ENCODE measurements around the gene TRIM2.

The TRIM2 gene

GRCh38 chr4:153233761-153234371 is 29.6 kb downstream of the TRIM2 start:
- Histone ChIP-seq H3K36me3 (no peaks in the 10 kb centered on the region), H3K4me1 (peaks cover 0 to 26% (median 18%) of the 10 kb centered on the region in 4 donors), H3K27me3 (no peaks in the 10 kb centered on the region), H3K27ac (no peak overlapping the region), H3K9me3 (no peaks in the 10 kb centered on the region), H3K4me3 (no peak overlapping the region)
- intact Hi-C loops (cut with DNase I; ENCODE audit: low total_unique reads), result no loop called here
- TF ChIP-seq, protein P1, sequence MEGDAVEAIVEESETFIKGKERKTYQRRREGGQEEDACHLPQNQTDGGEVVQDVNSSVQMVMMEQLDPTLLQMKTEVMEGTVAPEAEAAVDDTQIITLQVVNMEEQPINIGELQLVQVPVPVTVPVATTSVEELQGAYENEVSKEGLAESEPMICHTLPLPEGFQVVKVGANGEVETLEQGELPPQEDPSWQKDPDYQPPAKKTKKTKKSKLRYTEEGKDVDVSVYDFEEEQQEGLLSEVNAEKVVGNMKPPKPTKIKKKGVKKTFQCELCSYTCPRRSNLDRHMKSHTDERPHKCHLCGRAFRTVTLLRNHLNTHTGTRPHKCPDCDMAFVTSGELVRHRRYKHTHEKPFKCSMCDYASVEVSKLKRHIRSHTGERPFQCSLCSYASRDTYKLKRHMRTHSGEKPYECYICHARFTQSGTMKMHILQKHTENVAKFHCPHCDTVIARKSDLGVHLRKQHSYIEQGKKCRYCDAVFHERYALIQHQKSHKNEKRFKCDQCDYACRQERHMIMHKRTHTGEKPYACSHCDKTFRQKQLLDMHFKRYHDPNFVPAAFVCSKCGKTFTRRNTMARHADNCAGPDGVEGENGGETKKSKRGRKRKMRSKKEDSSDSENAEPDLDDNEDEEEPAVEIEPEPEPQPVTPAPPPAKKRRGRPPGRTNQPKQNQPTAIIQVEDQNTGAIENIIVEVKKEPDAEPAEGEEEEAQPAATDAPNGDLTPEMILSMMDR (IDR thresholded peaks at IDR 0.05), result no peak
- no peak for DNase-seq

DNA sequence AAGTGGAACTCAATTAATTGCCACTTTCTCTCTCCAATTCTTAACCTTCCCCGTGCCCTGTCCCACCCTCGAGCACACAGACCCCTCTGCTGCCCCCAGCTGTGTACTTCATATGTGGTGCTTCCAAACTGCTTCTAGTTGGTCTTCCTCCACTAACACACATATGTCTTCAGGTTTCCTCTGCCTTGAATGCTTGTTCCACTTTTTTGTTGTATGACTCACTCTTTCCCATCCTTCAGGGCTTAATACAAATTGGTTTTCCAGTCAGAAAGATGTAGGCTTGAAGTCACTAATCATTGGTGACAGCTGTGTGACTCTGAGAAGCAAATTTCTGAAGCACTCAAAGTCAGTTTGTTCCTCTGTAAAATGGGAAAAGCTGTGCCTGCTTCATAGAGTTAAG is 30.6 kb downstream of the TRIM2 start:
- H3K36me3 ChIP-seq, result peaks cover 0 to 2% (median 0%) of the 10 kb centered on the region in 3 donors
- peaks cover 0 to 26% (median 18%) of the 10 kb centered on the region in 4 donors for H3K4me1 ChIP-seq
- H3K9me3 ChIP-seq, result no peaks in the 10 kb centered on the region
- no peak overlapping the region for H3K4me3 ChIP-seq
- no peak for DNase-seq
- no peak overlapping the region for H3K27ac ChIP-seq
- TF ChIP-seq, protein P1 (IDR thresholded peaks at IDR 0.05), result no peak
- intact Hi-C loops (cut with DNase I; ENCODE audit: low total_unique reads), result no loop called here
- no peaks in the 10 kb centered on the region for H3K27me3 ChIP-seq

- Histone ChIP-seq H3K9me3 (no peaks in the 10 kb centered on the region), H3K36me3 (peaks cover 0 to 14% (median 4%) of the 10 kb centered on the region in 3 donors), H3K27ac (no peak overlapping the region), H3K27me3 (no peaks in the 10 kb centered on the region), H3K4me3 (no peak overlapping the region), H3K4me1 (peaks cover 0 to 19% (median 13%) of the 10 kb centered on the region in 4 donors)
- TF ChIP-seq, protein P1 (IDR thresholded peaks at IDR 0.05), result no peak
- intact Hi-C loops (cut with DNase I; ENCODE audit: low total_unique reads), result no loop called here
- no peak for DNase-seq
Observed at GRCh38 chr4:153238135-153238919, 34.1 kb downstream of the TRIM2 start.

DNA sequence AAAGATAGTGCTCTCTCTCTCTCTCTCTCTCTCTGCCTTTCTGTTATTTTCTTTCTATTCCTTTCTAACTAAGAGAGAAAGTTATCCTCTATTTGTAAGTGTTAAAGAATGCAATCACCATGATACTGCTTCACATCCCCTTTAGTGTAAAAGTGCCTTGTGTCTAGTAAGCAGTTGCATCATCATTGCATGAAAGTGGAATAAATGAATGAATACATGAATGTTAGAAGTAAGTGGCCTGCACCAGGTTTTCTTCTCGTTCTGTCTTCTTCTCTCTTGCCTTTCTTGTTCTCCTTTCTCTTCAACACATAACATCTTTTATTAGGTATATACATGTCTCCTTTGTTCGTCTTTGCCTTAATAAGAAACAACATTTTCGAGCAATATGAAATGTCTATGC is 35.2 kb downstream of the TRIM2 start:
- peaks cover 0 to 8% (median 3%) of the 10 kb centered on the region in 4 donors for H3K4me1 ChIP-seq
- H3K27ac ChIP-seq, result no peak overlapping the region
- H3K27me3 ChIP-seq, result no peaks in the 10 kb centered on the region
- intact Hi-C loops (cut with DNase I; ENCODE audit: low total_unique reads), result no loop called here
- TF ChIP-seq, protein P1 (IDR thresholded peaks at IDR 0.05), result no peak
- no peak for DNase-seq
- no peaks in the 10 kb centered on the region for H3K9me3 ChIP-seq
- H3K4me3 ChIP-seq, result no peak overlapping the region
- peaks cover 0 to 14% (median 4%) of the 10 kb centered on the region in 3 donors for H3K36me3 ChIP-seq

- DNase-seq, result no peak
- Histone ChIP-seq H3K27ac (no peak overlapping the region), H3K9me3 (no peaks in the 10 kb centered on the region), H3K27me3 (no peaks in the 10 kb centered on the region), H3K4me3 (no peak overlapping the region), H3K4me1 (no peaks in the 10 kb centered on the region), H3K36me3 (peaks cover 0 to 14% (median 4%) of the 10 kb centered on the region in 3 donors)
- TF ChIP-seq, protein P1 (IDR thresholded peaks at IDR 0.05), result no peak
- intact Hi-C loops (cut with DNase I; ENCODE audit: low total_unique reads), result no loop called here
Observed at GRCh38 chr4:153241295-153241694, 37.1 kb downstream of the TRIM2 start.

Measured in tibial artery (tissue), 4 donors.